WTC11 (cell line): ENCODE results near the gene CEP63. TPM values are rescaled to one million over a fixed set of nuclear protein-coding genes. Genes with fewer than 3 reads are reported as not detected.

Source experiments
- ATAC-seq: fragments of 200-7000 bp; cut with Tn5 transposase; 2 replicates; pipeline ENCODE4 v1.10.0; 2021; ENCODE audit warnings: mild to moderate bottlenecking, moderate library complexity
- CTCF ChIA-PET: fragments of 300-600 bp; sonication (Branson Sonifier 250); formaldehyde crosslinking; loops from one replicate; lab custom pipeline; 2021; ENCODE audit warnings: antibody characterized with exemption; lab: Charles Lee
- POLR2A ChIA-PET: fragments of 350-600 bp; sonication (Branson Sonifier 250); formaldehyde crosslinking; loops from one replicate; lab custom pipeline; 2021; ENCODE audit warnings: antibody characterized with exemption; lab: Charles Lee
- DNase-seq: peaks from one replicate; pipeline ENCODE4 v3.0.0; 2021; ENCODE audit warnings: low spot score
- H3K27ac Mint-ChIP-seq: 2 replicates; pipeline ENCODE4 v1.8.0; 2021; ENCODE audit warnings: mixed read lengths
- H3K27me3 Mint-ChIP-seq: 2 replicates; pipeline ENCODE4 v1.8.0; 2021; ENCODE audit warnings: low read depth, mild to moderate bottlenecking, moderate library complexity, mixed read lengths
- H3K36me3 Mint-ChIP-seq: 2 replicates; pipeline ENCODE4 v1.8.0; 2021; ENCODE audit warnings: mixed read lengths
- H3K4me1 Mint-ChIP-seq: 2 replicates; pipeline ENCODE4 v1.8.0; 2022; ENCODE audit warnings: mixed read lengths
- H3K4me3 Mint-ChIP-seq: 2 replicates; pipeline ENCODE4 v1.8.0; 2021; ENCODE audit warnings: mild to moderate bottlenecking, moderate library complexity, mixed read lengths
- H3K9me3 Mint-ChIP-seq: 2 replicates; pipeline ENCODE4 v1.8.0; 2021; ENCODE audit warnings: mixed read lengths
- CBFB ChIP-seq: sonication (generic); formaldehyde crosslinking; IDR thresholded peaks from 2 replicates; pipeline ENCODE4 v1.8.1; 2022; ENCODE audit warnings: mild to moderate bottlenecking, low read depth, missing genetic modification reagents
- E2F5 ChIP-seq: sonication (generic); formaldehyde crosslinking; IDR thresholded peaks from 2 replicates; pipeline ENCODE4 v1.8.1; 2022; ENCODE audit warnings: mild to moderate bottlenecking, moderate library complexity, missing genetic modification reagents
- EMX1 ChIP-seq: fragments of 250-450 bp; sonication (Bioruptor Pico); IDR thresholded peaks from 2 replicates; pipeline ENCODE4 v1.8.0; 2021; ENCODE audit warnings: mild to moderate bottlenecking
- ETV6 ChIP-seq: sonication (generic); formaldehyde crosslinking; IDR thresholded peaks from 2 replicates; pipeline ENCODE4 v1.8.1; 2022; ENCODE audit warnings: mild to moderate bottlenecking, missing genetic modification reagents
- FOXK1 ChIP-seq: sonication (generic); formaldehyde crosslinking; IDR thresholded peaks from 2 replicates; pipeline ENCODE4 v1.8.0; 2022; ENCODE audit warnings: mild to moderate bottlenecking, moderate library complexity, missing genetic modification reagents
- FOXP1 ChIP-seq: sonication (generic); formaldehyde crosslinking; IDR thresholded peaks from 2 replicates; pipeline ENCODE4 v1.8.0; 2022; ENCODE audit warnings: missing genetic modification reagents, mild to moderate bottlenecking, moderate library complexity, borderline replicate concordance
- GABPB1 ChIP-seq: sonication (generic); formaldehyde crosslinking; IDR thresholded peaks from 2 replicates; pipeline ENCODE4 v1.8.1; 2023; ENCODE audit warnings: mild to moderate bottlenecking, missing genetic modification reagents
- GTF2I ChIP-seq: fragments of 250-450 bp; sonication (Bioruptor Pico); conservative IDR thresholded peaks from 2 replicates; pipeline ENCODE4 v1.4.0; 2021; ENCODE audit warnings: mild to moderate bottlenecking
- NR1H2 ChIP-seq: sonication (generic); formaldehyde crosslinking; IDR thresholded peaks from 2 replicates; pipeline ENCODE4 v1.9.0; 2021; ENCODE audit warnings: mild to moderate bottlenecking, moderate library complexity, missing genetic modification reagents
- PRDM15 ChIP-seq: sonication (generic); formaldehyde crosslinking; IDR thresholded peaks from 2 replicates; pipeline ENCODE4 v1.8.0; 2022; ENCODE audit warnings: missing genetic modification reagents
- SOX15 ChIP-seq: fragments of 250-450 bp; sonication (Bioruptor Pico); IDR thresholded peaks from 2 replicates; pipeline ENCODE4 v1.9.0; 2021; ENCODE audit warnings: mild to moderate bottlenecking
- TCF7 ChIP-seq: sonication (generic); formaldehyde crosslinking; IDR thresholded peaks from 2 replicates; pipeline ENCODE4 v1.8.0; 2022; ENCODE audit warnings: mild to moderate bottlenecking, low read depth, missing genetic modification reagents, moderate library complexity
- TP53 ChIP-seq: sonication (generic); formaldehyde crosslinking; IDR thresholded peaks from 2 replicates; pipeline ENCODE4 v1.8.1; 2023; ENCODE audit warnings: mild to moderate bottlenecking, missing genetic modification reagents
- ZMAT4 ChIP-seq: fragments of 250-450 bp; sonication (Bioruptor Pico); IDR thresholded peaks from 2 replicates; pipeline ENCODE4 v1.9.0; 2021; ENCODE audit warnings: mild to moderate bottlenecking
- ZNF138 ChIP-seq: sonication (generic); formaldehyde crosslinking; conservative IDR thresholded peaks from 2 replicates; pipeline ENCODE4 v1.8.1; 2022; ENCODE audit warnings: mild to moderate bottlenecking, moderate library complexity, missing genetic modification reagents
- ZNF263 ChIP-seq: sonication (generic); formaldehyde crosslinking; IDR thresholded peaks from 2 replicates; pipeline ENCODE4 v1.8.1; 2022; ENCODE audit warnings: low read depth, mild to moderate bottlenecking, moderate library complexity, missing genetic modification reagents
- ZNF416 ChIP-seq: fragments of 250-450 bp; sonication (Bioruptor Pico); IDR thresholded peaks from 2 replicates; pipeline ENCODE4 v1.9.0; 2021; ENCODE audit warnings: mild to moderate bottlenecking, inconsistent platforms
- ZNF425 ChIP-seq: fragments of 250-450 bp; sonication (Bioruptor Pico); conservative IDR thresholded peaks from 2 replicates; pipeline ENCODE4 v1.9.0; 2021; ENCODE audit warnings: mild to moderate bottlenecking
- ZNF671 ChIP-seq: fragments of 250-450 bp; sonication (Bioruptor Pico); IDR thresholded peaks from 2 replicates; pipeline ENCODE4 v1.8.0; 2021; ENCODE audit warnings: mild to moderate bottlenecking
- total RNA-seq: library from RNA; stranded (reverse); gene quantifications from 3 replicates; pipeline ENCODE4 v1.2.3, GENCODE V29; 2021
- TF ChIP-seq, protein P1 (sequence below): sonication (generic); formaldehyde crosslinking; IDR thresholded peaks from 2 replicates; pipeline ENCODE4 v1.8.0; 2022; ENCODE audit warnings: mild to moderate bottlenecking, missing genetic modification reagents
- TF ChIP-seq, protein P2 (sequence below): sonication (generic); formaldehyde crosslinking; IDR thresholded peaks from 2 replicates; pipeline ENCODE4 v1.8.1; 2023; ENCODE audit warnings: mild to moderate bottlenecking, missing genetic modification reagents
- TF ChIP-seq, protein P3 (sequence below): sonication (generic); formaldehyde crosslinking; IDR thresholded peaks from 2 replicates; pipeline ENCODE4 v1.8.1; 2022; ENCODE audit warnings: low read depth, missing genetic modification reagents, borderline replicate concordance

The CEP63 gene
- total RNA-seq, 1 experiment from 2014 or later = 28.0 TPM

GRCh38 chr3:134459562-134459961, 26.3 kb upstream of the CEP63 start (continued):
- TF ChIP-seq, protein P1, sequence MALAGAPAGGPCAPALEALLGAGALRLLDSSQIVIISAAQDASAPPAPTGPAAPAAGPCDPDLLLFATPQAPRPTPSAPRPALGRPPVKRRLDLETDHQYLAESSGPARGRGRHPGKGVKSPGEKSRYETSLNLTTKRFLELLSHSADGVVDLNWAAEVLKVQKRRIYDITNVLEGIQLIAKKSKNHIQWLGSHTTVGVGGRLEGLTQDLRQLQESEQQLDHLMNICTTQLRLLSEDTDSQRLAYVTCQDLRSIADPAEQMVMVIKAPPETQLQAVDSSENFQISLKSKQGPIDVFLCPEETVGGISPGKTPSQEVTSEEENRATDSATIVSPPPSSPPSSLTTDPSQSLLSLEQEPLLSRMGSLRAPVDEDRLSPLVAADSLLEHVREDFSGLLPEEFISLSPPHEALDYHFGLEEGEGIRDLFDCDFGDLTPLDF (CRISPR knock-in tag) = no peak
- TF ChIP-seq GTF2I (CRISPR knock-in tag) (no peak), PRDM15 (CRISPR knock-in tag) (no peak), ZNF263 (CRISPR knock-in tag) (no peak), NR1H2 (CRISPR knock-in tag) (no peak)
- TF ChIP-seq, protein P2, sequence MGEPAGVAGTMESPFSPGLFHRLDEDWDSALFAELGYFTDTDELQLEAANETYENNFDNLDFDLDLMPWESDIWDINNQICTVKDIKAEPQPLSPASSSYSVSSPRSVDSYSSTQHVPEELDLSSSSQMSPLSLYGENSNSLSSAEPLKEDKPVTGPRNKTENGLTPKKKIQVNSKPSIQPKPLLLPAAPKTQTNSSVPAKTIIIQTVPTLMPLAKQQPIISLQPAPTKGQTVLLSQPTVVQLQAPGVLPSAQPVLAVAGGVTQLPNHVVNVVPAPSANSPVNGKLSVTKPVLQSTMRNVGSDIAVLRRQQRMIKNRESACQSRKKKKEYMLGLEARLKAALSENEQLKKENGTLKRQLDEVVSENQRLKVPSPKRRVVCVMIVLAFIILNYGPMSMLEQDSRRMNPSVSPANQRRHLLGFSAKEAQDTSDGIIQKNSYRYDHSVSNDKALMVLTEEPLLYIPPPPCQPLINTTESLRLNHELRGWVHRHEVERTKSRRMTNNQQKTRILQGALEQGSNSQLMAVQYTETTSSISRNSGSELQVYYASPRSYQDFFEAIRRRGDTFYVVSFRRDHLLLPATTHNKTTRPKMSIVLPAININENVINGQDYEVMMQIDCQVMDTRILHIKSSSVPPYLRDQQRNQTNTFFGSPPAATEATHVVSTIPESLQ = no peak
- TF ChIP-seq, protein P3, sequence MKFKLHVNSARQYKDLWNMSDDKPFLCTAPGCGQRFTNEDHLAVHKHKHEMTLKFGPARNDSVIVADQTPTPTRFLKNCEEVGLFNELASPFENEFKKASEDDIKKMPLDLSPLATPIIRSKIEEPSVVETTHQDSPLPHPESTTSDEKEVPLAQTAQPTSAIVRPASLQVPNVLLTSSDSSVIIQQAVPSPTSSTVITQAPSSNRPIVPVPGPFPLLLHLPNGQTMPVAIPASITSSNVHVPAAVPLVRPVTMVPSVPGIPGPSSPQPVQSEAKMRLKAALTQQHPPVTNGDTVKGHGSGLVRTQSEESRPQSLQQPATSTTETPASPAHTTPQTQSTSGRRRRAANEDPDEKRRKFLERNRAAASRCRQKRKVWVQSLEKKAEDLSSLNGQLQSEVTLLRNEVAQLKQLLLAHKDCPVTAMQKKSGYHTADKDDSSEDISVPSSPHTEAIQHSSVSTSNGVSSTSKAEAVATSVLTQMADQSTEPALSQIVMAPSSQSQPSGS = no peak
- TF ChIP-seq, all 79 proteins: peak for 0

DNA sequence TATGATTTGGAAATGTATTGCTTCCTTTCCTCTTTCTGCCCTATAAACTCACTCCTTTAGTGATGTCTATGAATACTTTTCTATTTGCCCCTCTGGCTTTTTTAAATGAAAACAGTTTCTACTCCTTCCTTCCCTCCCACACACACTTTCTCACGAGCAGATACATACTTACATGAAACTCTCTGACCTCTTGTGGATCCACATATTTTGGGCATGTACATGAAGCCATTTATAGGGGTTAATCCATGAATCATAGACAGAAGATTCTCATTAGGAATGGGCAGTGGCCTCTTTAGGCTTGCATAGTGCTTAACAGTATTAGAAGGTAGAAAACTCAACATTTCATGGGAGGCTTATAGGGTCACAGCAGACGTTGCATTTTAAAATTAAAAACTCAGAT, 24.9 kb upstream of the CEP63 start:
- DNase-seq (no peak), ATAC-seq (no peak)
- Mint-ChIP-seq H3K27me3 (no peaks in the 10 kb centered on the region), H3K4me3 (no peak overlapping the region), H3K27ac (no peak overlapping the region), H3K4me1 (peaks cover 31% of the 10 kb centered on the region), H3K36me3 (no peaks in the 10 kb centered on the region), H3K9me3 (no peaks in the 10 kb centered on the region)
- POLR2A ChIA-PET = no interaction called here
- CTCF ChIA-PET = interaction anchor here (0.6 to 1.0 kb wide), 2 partner anchors 13 to 35 kb away, joined by 3 read pairs; no protein-coding TSS in a partner anchor
- TF ChIP-seq TCF7 (CRISPR knock-in tag) (no peak), ZNF671 (CRISPR knock-in tag) (no peak), FOXK1 (CRISPR knock-in tag) (no peak), GABPB1 (CRISPR knock-in tag) (no peak), ZMAT4 (CRISPR knock-in tag) (no peak), FOXP1 (CRISPR knock-in tag) (no peak), EMX1 (no peak), NR1H2 (CRISPR knock-in tag) (no peak), SOX15 (CRISPR knock-in tag) (no peak), ZNF425 (CRISPR knock-in tag) (no peak), TP53 (CRISPR knock-in tag) (no peak), CBFB (CRISPR knock-in tag) (no peak), ZNF416 (CRISPR knock-in tag) (no peak), ZNF138 (no peak), E2F5 (CRISPR knock-in tag) (no peak), ETV6 (CRISPR knock-in tag) (no peak)
- TF ChIP-seq, protein P3 = no peak
